HCT116 (cell line): Measurements from ENCODE around the gene HOXB3. TPM values are rescaled to one million over a fixed set of nuclear protein-coding genes. Genes with fewer than 3 reads are reported as not detected.

Source experiments
- ATAC-seq: fragments of 200-7000 bp; cut with Tn5 transposase; 2 replicates; pipeline ENCODE4 v1.9.1; 2020; ENCODE audit warnings: mild to moderate bottlenecking, moderate library complexity
- BruUV-seq: library from RNA; stranded (reverse); fragments of 400-500 nt; replicated peaks from 2 replicates; lab custom pipeline; 2021; lab: Mats Ljungman, UMichigan
- CTCF ChIA-PET: fragments of 300-600 bp; sonication (Branson Sonifier 250); formaldehyde crosslinking; loops from one replicate; lab custom pipeline; 2021; ENCODE audit warnings: antibody characterized with exemption; lab: Charles Lee
- POLR2A ChIA-PET: fragments of 300-600, 350-600 bp; sonication (Branson Sonifier 250); formaldehyde crosslinking; loops from one replicate; lab custom pipeline; 2021; ENCODE audit warnings: antibody characterized with exemption; lab: Charles Lee
- RAD21 ChIA-PET, 2 experiments: fragments of 300-600 bp; sonication (Branson Sonifier 250); formaldehyde crosslinking; loops; one replicate each; lab custom pipeline; 2023; ENCODE audit warnings: low total read pairs in 2 of 2; ENCODE audit not compliant: uncharacterized antibody in 2 of 2, unreplicated experiment in 2 of 2, low non-redundant PET in 1 of 2; lab: Charles Lee
- DNase-seq: peaks from one replicate; pipeline ENCODE4 v3.0.0-alpha.2; 2010; ENCODE audit warnings: low read depth, low spot score
- H2AFZ ChIP-seq: fragments of 200-600 bp; shearing (Covaris generic), sonication (generic); 2 replicates; pipeline ENCODE4 v1.6.1; 2017; ENCODE audit warnings: low read depth, mixed run types, mixed read lengths, antibody characterized with exemption, low read length; ENCODE audit not compliant: poor library complexity, severe bottlenecking
- H3K27ac ChIP-seq: 2 replicates; pipeline ENCODE4 v1.5.1; 2012; ENCODE audit warnings: low read depth, low read length
- H3K27me3 ChIP-seq: fragments of 200-600 bp; sonication (generic); 2 replicates; pipeline ENCODE4 v1.6.1; 2016; ENCODE audit warnings: mixed run types, low read length, mixed read lengths; ENCODE audit not compliant: insufficient read depth
- H3K36me3 ChIP-seq, 2 experiments: fragments of 200-500 bp in 1 of 2; fragments of 200-600 bp in 1 of 2; sonication (Bioruptor generic) in 1 of 2; sonication (generic) in 1 of 2; 2 replicates each; pipeline versions ENCODE4 v1.5.1 to v1.6.1; 2014 to 2016; ENCODE audit warnings: low read length in 2 of 2, inconsistent platforms in 1 of 2, mixed read lengths in 1 of 2, mixed run types in 1 of 2; ENCODE audit not compliant: insufficient read depth in 2 of 2, control insufficient read depth in 1 of 2
- H3K4me1 ChIP-seq, 2 experiments: fragments of 200-600 bp in 1 of 2; sonication (generic) in 1 of 2; 2 replicates each; pipeline versions ENCODE4 v1.5.1 to v1.6.1; 2012 to 2017; ENCODE audit warnings: low read length in 2 of 2, inconsistent platforms in 1 of 2, mild to moderate bottlenecking in 1 of 2, mixed read lengths in 1 of 2, mixed run types in 1 of 2, moderate library complexity in 1 of 2; ENCODE audit not compliant: insufficient read depth in 2 of 2, control insufficient read depth in 1 of 2
- H3K4me2 ChIP-seq: fragments of 200-600 bp; sonication (generic); 2 replicates; pipeline ENCODE4 v1.6.1; 2017; ENCODE audit warnings: mixed run types, low read length, mixed read lengths
- H3K4me3 ChIP-seq, 2 experiments: fragments of 200-600 bp in 1 of 2; sonication (generic) in 1 of 2; replicated peaks in 1 of 2; 2 replicates each; pipeline ENCODE4 v1.5.1; 2011 to 2016; ENCODE audit warnings: low read length in 2 of 2, control low read depth in 1 of 2, low read depth in 1 of 2, mild to moderate bottlenecking in 1 of 2, mixed read lengths in 1 of 2, mixed run types in 1 of 2
- H3K79me2 ChIP-seq: fragments of 200-600 bp; sonication (generic); 2 replicates; pipeline ENCODE4 v1.6.1; 2017; ENCODE audit warnings: mild to moderate bottlenecking, mixed run types, low read length, moderate library complexity, mixed read lengths; ENCODE audit not compliant: insufficient read depth
- H3K9ac ChIP-seq: fragments of 200-600 bp; sonication (generic); 2 replicates; pipeline ENCODE4 v1.6.1; 2016; ENCODE audit warnings: low read length, mixed read lengths
- H3K9me2 ChIP-seq: fragments of 200-600 bp; sonication (generic), shearing (Covaris generic); 2 replicates; pipeline ENCODE4 v1.6.1; 2017; ENCODE audit warnings: mixed run types, mild to moderate bottlenecking, moderate library complexity; ENCODE audit not compliant: insufficient read depth
- H3K9me3 ChIP-seq, 2 experiments: fragments of 200-500 bp in 1 of 2; fragments of 200-600 bp in 1 of 2; sonication (Bioruptor generic) in 1 of 2; sonication (generic) in 1 of 2; 2 replicates each; pipeline ENCODE4 v1.6.1; 2014 to 2017; ENCODE audit warnings: low read length in 2 of 2, mixed read lengths in 2 of 2, inconsistent platforms in 1 of 2, low read depth in 1 of 2, mild to moderate bottlenecking in 1 of 2, mixed run types in 1 of 2, moderate library complexity in 1 of 2; ENCODE audit not compliant: control insufficient read depth in 1 of 2, insufficient read depth in 1 of 2
- H4K20me1 ChIP-seq: fragments of 200-600 bp; sonication (generic), shearing (Covaris generic); 2 replicates; pipeline ENCODE4 v1.6.1; 2017; ENCODE audit warnings: mixed run types, mild to moderate bottlenecking, moderate library complexity; ENCODE audit not compliant: insufficient read depth
- CBX3 ChIP-seq: IDR thresholded peaks from 2 replicates; pipeline ENCODE4 v1.6.1; 2012; ENCODE audit warnings: low read depth
- CEBPB ChIP-seq: IDR thresholded peaks from 2 replicates; pipeline ENCODE4 v1.6.1; 2012; ENCODE audit warnings: low read depth
- CTCF ChIP-seq, 3 experiments: fragments of 200-600 bp in 1 of 3; sonication (generic) in 1 of 3; IDR thresholded peaks in 2 of 3; conservative IDR thresholded peaks in 1 of 3; 2 replicates each; pipeline ENCODE4 v1.5.1; 2012 to 2017; ENCODE audit warnings: low read depth in 2 of 3, low read length in 2 of 3, antibody characterized with exemption in 1 of 3, borderline replicate concordance in 1 of 3, control low read depth in 1 of 3, mild to moderate bottlenecking in 1 of 3, mixed read lengths in 1 of 3, mixed run types in 1 of 3, moderate library complexity in 1 of 3; ENCODE audit not compliant: insufficient read depth in 1 of 3
- EGR1 ChIP-seq: IDR thresholded peaks from 2 replicates; pipeline ENCODE4 v1.6.1; 2012; ENCODE audit warnings: low read depth
- ELF1 ChIP-seq: IDR thresholded peaks from 2 replicates; pipeline ENCODE4 v1.6.1; 2012; ENCODE audit warnings: low read depth, borderline replicate concordance
- EZH2 ChIP-seq: fragments of 200-600 bp; sonication (generic); IDR thresholded peaks from 2 replicates; pipeline ENCODE4 v1.6.1; 2017; ENCODE audit warnings: antibody characterized with exemption, mixed run types
- EZH2phosphoT487 ChIP-seq: fragments of 200-600 bp; IDR thresholded peaks from 2 replicates; pipeline ENCODE4 v1.6.1; 2018; ENCODE audit warnings: antibody characterized with exemption, borderline replicate concordance
- FOSL1 ChIP-seq: IDR thresholded peaks from 2 replicates; pipeline ENCODE4 v1.6.1; 2012; ENCODE audit warnings: low read depth
- JUND ChIP-seq: IDR thresholded peaks from 2 replicates; pipeline ENCODE4 v1.6.1; 2012
- MAX ChIP-seq: IDR thresholded peaks from 2 replicates; pipeline ENCODE4 v1.6.1; 2012
- RAD21 ChIP-seq: IDR thresholded peaks from 2 replicates; pipeline ENCODE4 v1.6.1; 2012; ENCODE audit warnings: low read depth, mild to moderate bottlenecking
- SIN3A ChIP-seq: IDR thresholded peaks from 2 replicates; pipeline ENCODE4 v1.6.1; 2012; ENCODE audit warnings: low read depth
- SP1 ChIP-seq: IDR thresholded peaks from 2 replicates; pipeline ENCODE4 v1.6.1; 2012; ENCODE audit warnings: low read depth
- SRF ChIP-seq: IDR thresholded peaks from 2 replicates; pipeline ENCODE4 v1.6.1; 2012; ENCODE audit warnings: low read depth
- ZFX ChIP-seq: fragments of 450-650 bp; IDR thresholded peaks from 2 replicates; pipeline ENCODE4 v1.6.1; 2017
- intact Hi-C: fragments of 100-400 bp; cut with micrococcal nuclease; formaldehyde crosslinking; loops from 2 replicates; pipeline ENCODE4 v1.10.0; 2022
- total RNA-seq: library from RNA; stranded (reverse); gene quantifications from one replicate; pipeline ENCODE4 v1.2.1, GENCODE V29; 2021; ENCODE audit not compliant: unreplicated experiment

Gene HOXB3
- total RNA-seq, 1 experiment from 2014 or later = 19.8 TPM

- no peaks in the 10 kb centered on the region for H3K79me2 ChIP-seq
- BruUV-seq = no TSS peak
- no peaks in the 10 kb centered on the region for H3K27me3 ChIP-seq
- no peak overlapping the region for H3K4me2 ChIP-seq
- no peak for DNase-seq
- no peak overlapping the region for H3K9ac ChIP-seq
- no peak for ATAC-seq
- POLR2A ChIA-PET = no interaction called here
- H3K36me3 ChIP-seq = peaks cover 0 to 4% of the 10 kb centered on the region in 2 experiments; a peak in 1 of 4 replicates
- intact Hi-C loops = no loop called here
- no peaks in the 10 kb centered on the region for H3K9me2 ChIP-seq
- RAD21 ChIA-PET = no interaction called here
- H3K9me3 ChIP-seq = no peaks in the 10 kb centered on the region
- CTCF ChIA-PET = interaction anchor here (1.0 to 1.4 kb wide), 2 partner anchors 25 to 48 kb away, joined by 3 to 5 read pairs; no protein-coding TSS in a partner anchor
- H3K4me3 ChIP-seq = no peak overlapping the region
- H2AFZ ChIP-seq = no peak overlapping the region
- H4K20me1 ChIP-seq = no peaks in the 10 kb centered on the region
- no peak for TF ChIP-seq EGR1
- TF ChIP-seq MAX = no peak
- TF ChIP-seq CTCF (IDR thresholded peaks at IDR 0.05 in 2 of 3, conservative IDR thresholded peaks at IDR 0.05 in 1 of 3; ENCODE audit: borderline replicate concordance in 1 of 3, insufficient read depth in 1 of 3, low read depth in 2 of 3, low read length in 2 of 3) = no peak
- TF ChIP-seq CBX3 = no peak
- no peak for TF ChIP-seq FOSL1
- no peak for TF ChIP-seq SP1
- TF ChIP-seq JUND = no peak
- no peak for TF ChIP-seq CEBPB
- no peak for TF ChIP-seq ELF1
- no peak for TF ChIP-seq SRF
- TF ChIP-seq RAD21 = no peak
- TF ChIP-seq ZFX = no peak
- TF ChIP-seq EZH2phosphoT487 = no peak
- no peak for TF ChIP-seq EZH2
- no peak for TF ChIP-seq SIN3A
- H3K4me1 ChIP-seq = peaks cover 0 to 10% of the 10 kb centered on the region in 2 experiments; a peak in 2 of 4 replicates
- no peak overlapping the region for H3K27ac ChIP-seq
Measured at GRCh38 chr17:48546924-48547807, 42.9 kb downstream of the HOXB3 start.
